Neural cell (in vitro differentiated cells): ENCODE data around the gene SNRNP70.

Experiments used
- EP300 ChIP-seq: fragments of 450-650 bp; conservative IDR thresholded peaks from 2 replicates; pipeline ENCODE4 v1.6.1; 2014; ENCODE audit warnings: antibody characterized with exemption, mild to moderate bottlenecking, moderate library complexity; ENCODE audit not compliant: poor library complexity, severe bottlenecking
- EZH2 ChIP-seq: fragments of 200-600, 300-800 bp; shearing (Covaris generic), sonication (generic); IDR thresholded peaks from 2 replicates; pipeline ENCODE4 v1.6.1; 2014; ENCODE audit warnings: antibody characterized with exemption, low read length, borderline replicate concordance, mild to moderate bottlenecking; ENCODE audit not compliant: insufficient read depth, poor library complexity, severe bottlenecking
- RAD21 ChIP-seq: fragments of 450-650 bp; conservative IDR thresholded peaks from 2 replicates; pipeline ENCODE4 v1.6.1; 2014; ENCODE audit warnings: antibody characterized with exemption, mild to moderate bottlenecking, moderate library complexity
- REST ChIP-seq: IDR thresholded peaks from 2 replicates; pipeline ENCODE4 v1.6.1; 2012; ENCODE audit warnings: borderline replicate concordance
- TAF1 ChIP-seq: IDR thresholded peaks from 2 replicates; pipeline ENCODE4 v1.6.1; 2012; ENCODE audit warnings: low read depth
- TF ChIP-seq, protein P1 (sequence below): fragments of 450-650 bp; IDR thresholded peaks from 2 replicates; pipeline ENCODE4 v1.5.1; 2014; ENCODE audit warnings: antibody characterized with exemption, mild to moderate bottlenecking, moderate library complexity; ENCODE audit not compliant: poor library complexity, severe bottlenecking

- TF ChIP-seq, protein P1, sequence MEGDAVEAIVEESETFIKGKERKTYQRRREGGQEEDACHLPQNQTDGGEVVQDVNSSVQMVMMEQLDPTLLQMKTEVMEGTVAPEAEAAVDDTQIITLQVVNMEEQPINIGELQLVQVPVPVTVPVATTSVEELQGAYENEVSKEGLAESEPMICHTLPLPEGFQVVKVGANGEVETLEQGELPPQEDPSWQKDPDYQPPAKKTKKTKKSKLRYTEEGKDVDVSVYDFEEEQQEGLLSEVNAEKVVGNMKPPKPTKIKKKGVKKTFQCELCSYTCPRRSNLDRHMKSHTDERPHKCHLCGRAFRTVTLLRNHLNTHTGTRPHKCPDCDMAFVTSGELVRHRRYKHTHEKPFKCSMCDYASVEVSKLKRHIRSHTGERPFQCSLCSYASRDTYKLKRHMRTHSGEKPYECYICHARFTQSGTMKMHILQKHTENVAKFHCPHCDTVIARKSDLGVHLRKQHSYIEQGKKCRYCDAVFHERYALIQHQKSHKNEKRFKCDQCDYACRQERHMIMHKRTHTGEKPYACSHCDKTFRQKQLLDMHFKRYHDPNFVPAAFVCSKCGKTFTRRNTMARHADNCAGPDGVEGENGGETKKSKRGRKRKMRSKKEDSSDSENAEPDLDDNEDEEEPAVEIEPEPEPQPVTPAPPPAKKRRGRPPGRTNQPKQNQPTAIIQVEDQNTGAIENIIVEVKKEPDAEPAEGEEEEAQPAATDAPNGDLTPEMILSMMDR, result no peak
- no peak for TF ChIP-seq EP300
- TF ChIP-seq RAD21, result no peak
- no peak for TF ChIP-seq TAF1
- no peak for TF ChIP-seq EZH2
- TF ChIP-seq REST, result no peak
These were observed 17.7 kb upstream of the SNRNP70 start for GRCh38 chr19:49067554-49067953.
